ENCODE results near the gene RAPGEF2. TPM values are rescaled to one million over a fixed set of nuclear protein-coding genes. Genes with fewer than 3 reads are reported as not detected.

The RAPGEF2 gene
- total RNA-seq, 3 donors from 2014 or later, result 47.0 to 84.0 (median 51.5) TPM

DNA sequence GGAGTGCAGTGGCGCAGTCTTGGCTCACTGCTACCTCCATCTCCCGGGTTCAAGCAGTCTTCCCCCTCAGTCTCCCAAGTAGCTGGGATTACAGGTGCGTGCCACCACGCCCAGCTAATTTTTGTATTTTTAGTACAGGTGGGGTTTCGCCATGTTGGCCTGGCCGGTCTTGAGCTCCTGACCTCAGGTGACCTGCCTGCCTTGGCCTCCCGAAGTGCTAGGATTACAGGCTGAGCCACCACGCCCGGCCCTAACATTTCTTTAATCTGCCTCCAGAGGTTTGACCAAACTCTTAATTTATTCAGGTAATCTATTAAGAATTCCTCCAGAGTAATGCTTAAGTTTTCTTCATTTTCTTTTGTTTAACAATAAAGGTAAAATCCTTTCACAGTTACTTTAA is 171.0 kb downstream of the RAPGEF2 start:
- H3K9me3 ChIP-seq, result no peaks in the 10 kb centered on the region
- H3K4me1 ChIP-seq, result no peaks in the 10 kb centered on the region
- DNase-seq (ENCODE audit: low spot score in 2 of 2), result no peak
- intact Hi-C loops (cut with DNase I; ENCODE audit: low total_unique reads), result no loop called here
- no peak overlapping the region for H3K4me3 ChIP-seq
- H3K27ac ChIP-seq, result no peak overlapping the region
- H3K27me3 ChIP-seq, result no peaks in the 10 kb centered on the region
- TF ChIP-seq POLR2A (IDR thresholded peaks at IDR 0.05), result no peak
- TF ChIP-seq, protein P1, sequence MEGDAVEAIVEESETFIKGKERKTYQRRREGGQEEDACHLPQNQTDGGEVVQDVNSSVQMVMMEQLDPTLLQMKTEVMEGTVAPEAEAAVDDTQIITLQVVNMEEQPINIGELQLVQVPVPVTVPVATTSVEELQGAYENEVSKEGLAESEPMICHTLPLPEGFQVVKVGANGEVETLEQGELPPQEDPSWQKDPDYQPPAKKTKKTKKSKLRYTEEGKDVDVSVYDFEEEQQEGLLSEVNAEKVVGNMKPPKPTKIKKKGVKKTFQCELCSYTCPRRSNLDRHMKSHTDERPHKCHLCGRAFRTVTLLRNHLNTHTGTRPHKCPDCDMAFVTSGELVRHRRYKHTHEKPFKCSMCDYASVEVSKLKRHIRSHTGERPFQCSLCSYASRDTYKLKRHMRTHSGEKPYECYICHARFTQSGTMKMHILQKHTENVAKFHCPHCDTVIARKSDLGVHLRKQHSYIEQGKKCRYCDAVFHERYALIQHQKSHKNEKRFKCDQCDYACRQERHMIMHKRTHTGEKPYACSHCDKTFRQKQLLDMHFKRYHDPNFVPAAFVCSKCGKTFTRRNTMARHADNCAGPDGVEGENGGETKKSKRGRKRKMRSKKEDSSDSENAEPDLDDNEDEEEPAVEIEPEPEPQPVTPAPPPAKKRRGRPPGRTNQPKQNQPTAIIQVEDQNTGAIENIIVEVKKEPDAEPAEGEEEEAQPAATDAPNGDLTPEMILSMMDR (IDR thresholded peaks at IDR 0.05), result no peak
- no peak for TF ChIP-seq POLR2AphosphoS5 (IDR thresholded peaks at IDR 0.05)
- no peaks in the 10 kb centered on the region for H3K36me3 ChIP-seq

DNA sequence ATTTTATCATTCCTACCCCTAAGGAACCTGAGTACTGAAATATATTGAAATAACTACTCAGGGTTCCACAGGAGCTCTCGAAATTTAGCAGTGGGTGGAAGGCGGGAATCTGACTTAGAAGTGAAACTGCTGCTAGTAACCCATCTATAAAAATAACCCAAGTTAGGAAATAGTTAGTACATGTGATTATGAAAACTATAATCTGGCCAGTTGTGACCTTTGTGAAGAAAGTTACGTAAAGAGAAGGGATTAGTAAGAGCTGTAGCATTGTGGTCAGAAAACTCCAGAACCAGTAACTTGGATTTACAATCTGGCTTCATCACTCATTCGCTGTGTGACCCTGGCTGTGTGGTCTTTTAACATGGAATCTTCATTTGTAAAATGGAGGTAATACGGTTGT is 175.5 kb downstream of the RAPGEF2 start:
- H3K27ac ChIP-seq, result no peak overlapping the region

DNA sequence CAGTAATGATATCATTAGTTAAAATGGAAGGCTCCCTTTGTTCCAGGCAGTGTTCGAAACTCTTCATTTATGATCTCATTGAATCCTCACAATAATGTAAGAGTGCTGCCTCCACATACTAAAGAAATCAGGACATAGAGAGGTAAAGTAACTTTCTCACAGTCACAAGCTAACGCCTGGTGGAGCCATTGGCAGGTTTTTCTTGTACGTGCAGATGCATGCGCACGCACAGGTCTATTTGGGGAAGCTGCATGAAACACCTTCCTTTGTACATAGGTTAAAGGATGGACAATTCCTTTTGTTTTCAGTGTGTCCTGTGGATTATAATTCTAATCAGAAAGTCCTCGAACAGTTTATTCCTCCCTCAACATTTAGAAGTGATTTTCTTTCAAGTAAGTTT is 176.2 kb downstream of the RAPGEF2 start:
- H3K4me1 ChIP-seq, result no peaks in the 10 kb centered on the region
- no peak overlapping the region for H3K4me3 ChIP-seq
- H3K9me3 ChIP-seq, result no peaks in the 10 kb centered on the region
- no peak for TF ChIP-seq POLR2A (IDR thresholded peaks at IDR 0.05)
- no peak for TF ChIP-seq POLR2AphosphoS5 (IDR thresholded peaks at IDR 0.05)
- TF ChIP-seq, protein P1 (IDR thresholded peaks at IDR 0.05), result no peak
- no peaks in the 10 kb centered on the region for H3K36me3 ChIP-seq
- no peak for DNase-seq (ENCODE audit: low spot score in 2 of 2)
- intact Hi-C loops (cut with DNase I; ENCODE audit: low total_unique reads), result no loop called here
- no peak overlapping the region for H3K27ac ChIP-seq
- no peaks in the 10 kb centered on the region for H3K27me3 ChIP-seq

More for the DNA sequence above, 175.5 kb downstream of the RAPGEF2 start:
- Histone ChIP-seq H3K9me3 (no peaks in the 10 kb centered on the region), H3K27me3 (no peaks in the 10 kb centered on the region), H3K4me1 (no peaks in the 10 kb centered on the region), H3K36me3 (no peaks in the 10 kb centered on the region), H3K4me3 (no peak overlapping the region)
- intact Hi-C loops (cut with DNase I; ENCODE audit: low total_unique reads), result no loop called here
- TF ChIP-seq, protein P1 (IDR thresholded peaks at IDR 0.05), result no peak
- TF ChIP-seq POLR2A (IDR thresholded peaks at IDR 0.05) (no peak), POLR2AphosphoS5 (IDR thresholded peaks at IDR 0.05) (no peak)
- no peak for DNase-seq (ENCODE audit: low spot score in 2 of 2)

DNA sequence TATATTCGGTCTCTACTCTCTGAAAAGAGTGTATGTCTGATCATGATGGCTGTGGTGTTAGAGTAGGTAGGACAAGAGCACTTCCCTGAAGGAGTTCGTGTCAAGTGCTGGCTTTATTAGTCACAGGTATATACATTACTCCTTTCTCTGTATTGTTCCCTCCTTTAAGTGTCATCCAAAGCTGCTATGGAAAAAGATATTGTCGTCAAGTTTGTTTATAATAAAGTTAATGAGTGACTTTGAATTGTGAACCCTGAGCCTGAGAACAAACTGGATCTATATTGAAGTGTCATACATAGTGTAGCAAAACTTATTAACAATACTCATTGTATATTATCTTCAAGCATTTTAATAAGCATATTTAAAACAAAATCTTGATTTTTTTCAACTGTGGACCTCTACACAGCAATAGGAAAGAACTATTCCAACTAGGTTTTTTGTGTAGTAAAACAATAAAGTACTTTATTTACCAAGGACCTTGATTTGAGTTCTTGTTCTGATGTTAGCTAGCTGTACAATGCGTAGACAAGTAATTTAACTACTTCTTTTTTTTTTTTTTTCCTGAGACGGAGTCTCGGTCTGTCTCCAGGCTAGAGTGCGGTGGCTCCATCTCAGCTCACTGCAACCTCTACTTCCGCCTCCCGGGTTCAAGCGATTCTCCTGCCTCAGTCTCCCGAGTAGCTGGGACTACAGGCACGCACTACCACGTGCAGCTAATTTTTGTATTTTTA is 177.7 kb downstream of the RAPGEF2 start:
- no peak overlapping the region for H3K27ac ChIP-seq
- TF ChIP-seq POLR2A (IDR thresholded peaks at IDR 0.05) (no peak), POLR2AphosphoS5 (IDR thresholded peaks at IDR 0.05) (no peak)
- TF ChIP-seq, protein P1 (IDR thresholded peaks at IDR 0.05), result no peak
- no peak overlapping the region for H3K4me3 ChIP-seq
- DNase-seq (ENCODE audit: low spot score in 2 of 2), result no peak
- H3K4me1 ChIP-seq, result no peaks in the 10 kb centered on the region
- no peaks in the 10 kb centered on the region for H3K27me3 ChIP-seq
- intact Hi-C loops (cut with DNase I; ENCODE audit: low total_unique reads), result no loop called here
- H3K9me3 ChIP-seq, result no peaks in the 10 kb centered on the region
- H3K36me3 ChIP-seq, result no peaks in the 10 kb centered on the region

DNA sequence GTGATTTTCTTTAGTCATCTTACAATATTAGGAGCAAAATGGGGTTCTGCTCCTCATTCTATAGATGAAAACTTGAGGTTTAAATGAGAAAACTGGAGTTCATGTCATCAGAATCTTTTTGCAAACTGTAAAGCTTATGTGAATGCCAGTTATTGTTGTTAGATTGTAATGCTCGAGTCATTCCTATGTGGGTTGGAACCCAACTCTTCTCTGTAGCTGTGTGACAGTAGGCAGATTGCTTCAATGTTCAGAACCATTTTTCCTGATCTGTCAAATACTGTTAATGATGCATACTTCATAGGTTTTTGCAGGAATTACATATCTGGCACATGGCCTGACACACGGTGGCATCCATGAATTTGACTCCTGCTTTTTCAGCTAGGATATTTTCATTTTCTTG is 178.9 kb downstream of the RAPGEF2 start:
- Histone ChIP-seq H3K27me3 (no peaks in the 10 kb centered on the region), H3K4me3 (no peak overlapping the region), H3K4me1 (no peaks in the 10 kb centered on the region), H3K27ac (no peak overlapping the region), H3K36me3 (no peaks in the 10 kb centered on the region), H3K9me3 (no peaks in the 10 kb centered on the region)
- intact Hi-C loops (cut with DNase I; ENCODE audit: low total_unique reads), result no loop called here
- no peak for DNase-seq (ENCODE audit: low spot score in 2 of 2)
- TF ChIP-seq, protein P1 (IDR thresholded peaks at IDR 0.05), result no peak
- TF ChIP-seq POLR2AphosphoS5 (IDR thresholded peaks at IDR 0.05), result no peak
- no peak for TF ChIP-seq POLR2A (IDR thresholded peaks at IDR 0.05)

Measured in breast epithelium (tissue), 4 donors.